Measurements from ENCODE around the gene NCKAP1. TPM values are rescaled to one million over a fixed set of nuclear protein-coding genes. Genes with fewer than 3 reads are reported as not detected.

NCKAP1 gene
- total and polyA plus RNA-seq, 10 of the 15 experiments (the other 5 are each of a cell fraction or from before 2014, with no cell fraction given), result 0.11 to 1.5 (median 0.52) TPM

DNA sequence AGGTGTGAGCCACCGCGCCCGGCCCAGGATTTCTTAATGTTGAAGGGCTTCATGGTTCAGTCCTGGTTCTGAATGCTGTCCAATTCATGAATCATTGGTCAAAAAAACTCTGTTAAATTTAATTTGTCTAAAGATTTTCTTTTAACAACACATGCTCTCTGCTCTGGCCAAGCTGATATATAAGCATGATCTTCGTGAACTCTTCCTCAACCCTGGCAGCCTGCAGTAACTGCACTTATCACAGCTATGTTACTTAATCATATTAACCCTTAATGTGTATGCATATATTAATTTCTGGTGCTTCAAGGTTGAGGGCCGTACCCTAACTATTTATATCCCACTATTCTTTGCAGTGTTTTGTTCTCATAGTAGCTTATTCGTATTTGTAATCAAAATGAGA is 142.5 kb downstream of the NCKAP1 start:
- no peak overlapping the region for H3K4me3 ChIP-seq
- BruUV-seq (replicated peaks), result no TSS peak
- ChIA-PET RAD21 (ENCODE audit: unreplicated experiment) (no interaction called here), SMC1A (ENCODE audit: uncharacterized antibody, unreplicated experiment) (interaction anchor here (1.0 kb wide), 1 partner anchor 51 kb away, joined by 3 read pairs; no protein-coding TSS in a partner anchor), POLR2A (no interaction called here), CTCF (interaction anchor here (0.6 kb wide), 1 partner anchor 247 kb away, joined by 3 read pairs; no protein-coding TSS in a partner anchor)
- DNase-seq (ENCODE audit: low read depth, low spot score) (no peak), FAIRE-seq (no peak), ATAC-seq (no peak)
- H3K9ac ChIP-seq (ENCODE audit: control insufficient read depth, insufficient read depth, low read length), result no peak overlapping the region
- no peak overlapping the region for H2AFZ ChIP-seq (ENCODE audit: control insufficient read depth, low read depth, low read length)
- H3K79me2 ChIP-seq (ENCODE audit: control insufficient read depth, insufficient read depth, low read length), result no peaks in the 10 kb centered on the region
- no peaks in the 10 kb centered on the region for H3K36me3 ChIP-seq (ENCODE audit: control insufficient read depth in 2 of 2, insufficient read depth in 2 of 2, low read length in 1 of 2)
- H3K4me2 ChIP-seq (ENCODE audit: control insufficient read depth, insufficient read depth), result no peak overlapping the region
- H3K4me1 ChIP-seq (ENCODE audit: control insufficient read depth, insufficient read depth, low read length), result no peaks in the 10 kb centered on the region
- intact Hi-C loops (cut with micrococcal nuclease; ENCODE audit: unreplicated experiment) (no loop called here), in situ Hi-C loops (cut with MboI) (no loop called here)
- no peaks in the 10 kb centered on the region for H3K9me3 ChIP-seq (replicated peaks; ENCODE audit: control insufficient read depth, insufficient read depth, low read length)
- WGBS (ENCODE audit: insufficient coverage, insufficient replicate concordance, low lambda C conversion rate, missing lambda C conversion rate), result 46% methylated on average over 6 of the region's 6 CpGs
- H4K20me1 ChIP-seq (ENCODE audit: control insufficient read depth, insufficient read depth), result no peaks in the 10 kb centered on the region
- no peak overlapping the region for H3K27ac ChIP-seq (ENCODE audit: control insufficient read depth, insufficient read depth)
- TF ChIP-seq EP300 (IDR thresholded peaks at IDR 0.05; ENCODE audit: borderline replicate concordance in 1 of 2, control insufficient read depth in 1 of 2, low read depth in 2 of 2, low read length in 2 of 2) (no peak), CHD2 (IDR thresholded peaks at IDR 0.05; ENCODE audit: borderline replicate concordance, low read depth, low read length) (no peak), EED (IDR thresholded peaks at IDR 0.05; ENCODE audit: low read depth) (no peak), RBBP5 (conservative IDR thresholded peaks at IDR 0.05) (no peak)
- TF ChIP-seq, protein P1, sequence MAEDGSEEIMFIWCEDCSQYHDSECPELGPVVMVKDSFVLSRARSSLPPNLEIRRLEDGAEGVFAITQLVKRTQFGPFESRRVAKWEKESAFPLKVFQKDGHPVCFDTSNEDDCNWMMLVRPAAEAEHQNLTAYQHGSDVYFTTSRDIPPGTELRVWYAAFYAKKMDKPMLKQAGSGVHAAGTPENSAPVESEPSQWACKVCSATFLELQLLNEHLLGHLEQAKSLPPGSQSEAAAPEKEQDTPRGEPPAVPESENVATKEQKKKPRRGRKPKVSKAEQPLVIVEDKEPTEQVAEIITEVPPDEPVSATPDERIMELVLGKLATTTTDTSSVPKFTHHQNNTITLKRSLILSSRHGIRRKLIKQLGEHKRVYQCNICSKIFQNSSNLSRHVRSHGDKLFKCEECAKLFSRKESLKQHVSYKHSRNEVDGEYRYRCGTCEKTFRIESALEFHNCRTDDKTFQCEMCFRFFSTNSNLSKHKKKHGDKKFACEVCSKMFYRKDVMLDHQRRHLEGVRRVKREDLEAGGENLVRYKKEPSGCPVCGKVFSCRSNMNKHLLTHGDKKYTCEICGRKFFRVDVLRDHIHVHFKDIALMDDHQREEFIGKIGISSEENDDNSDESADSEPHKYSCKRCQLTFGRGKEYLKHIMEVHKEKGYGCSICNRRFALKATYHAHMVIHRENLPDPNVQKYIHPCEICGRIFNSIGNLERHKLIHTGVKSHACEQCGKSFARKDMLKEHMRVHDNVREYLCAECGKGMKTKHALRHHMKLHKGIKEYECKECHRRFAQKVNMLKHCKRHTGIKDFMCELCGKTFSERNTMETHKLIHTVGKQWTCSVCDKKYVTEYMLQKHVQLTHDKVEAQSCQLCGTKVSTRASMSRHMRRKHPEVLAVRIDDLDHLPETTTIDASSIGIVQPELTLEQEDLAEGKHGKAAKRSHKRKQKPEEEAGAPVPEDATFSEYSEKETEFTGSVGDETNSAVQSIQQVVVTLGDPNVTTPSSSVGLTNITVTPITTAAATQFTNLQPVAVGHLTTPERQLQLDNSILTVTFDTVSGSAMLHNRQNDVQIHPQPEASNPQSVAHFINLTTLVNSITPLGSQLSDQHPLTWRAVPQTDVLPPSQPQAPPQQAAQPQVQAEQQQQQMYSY (CRISPR knock-in tag; IDR thresholded peaks at IDR 0.05), result no peak
- H3K27me3 ChIP-seq (replicated peaks in 1 of 2; ENCODE audit: control insufficient read depth in 2 of 2, insufficient read depth in 2 of 2, low read length in 1 of 2), result no peaks in the 10 kb centered on the region
